Activated T-helper 1 cell treated with anti-CD3 and anti-CD28 coated beads, Interleukin-12 subunit alpha, Interleukin-12 subunit beta, Interleukin-2, Interleukin-4 antibody, amounts not matched to agents 30 ng/mL and 10 ng/mL and 1 ng/mL, durations not matched to agents 14 hours and 24 hours and 36 hours (primary cell): Measurements from ENCODE around the gene PPP2R3A. TPM values are rescaled to one million over a fixed set of nuclear protein-coding genes. Genes with fewer than 3 reads are reported as not detected.

Experiments
- DNase-seq: peaks from one replicate; pipeline ENCODE4 v3.0.0; 2021; ENCODE audit warnings: low spot score
- H3K27ac Mint-ChIP-seq: one replicate; pipeline ENCODE4 v1.8.0; 2021; ENCODE audit warnings: mild to moderate bottlenecking, mixed read lengths
- H3K27me3 Mint-ChIP-seq: one replicate; pipeline ENCODE4 v1.8.0; 2022; ENCODE audit warnings: mild to moderate bottlenecking, moderate library complexity, mixed read lengths; ENCODE audit not compliant: insufficient read depth
- H3K36me3 Mint-ChIP-seq: one replicate; pipeline ENCODE4 v1.8.0; 2021; ENCODE audit warnings: low read depth, mixed read lengths
- H3K4me1 Mint-ChIP-seq: one replicate; pipeline ENCODE4 v1.8.0; 2021; ENCODE audit warnings: low read depth, mixed read lengths
- H3K4me3 Mint-ChIP-seq: one replicate; pipeline ENCODE4 v1.8.0; 2021; ENCODE audit warnings: mild to moderate bottlenecking, moderate library complexity, mixed read lengths
- H3K9me3 Mint-ChIP-seq: one replicate; pipeline ENCODE4 v1.8.0; 2021; ENCODE audit warnings: mixed read lengths
- intact Hi-C: fragments of 100-400 bp; cut with micrococcal nuclease; formaldehyde crosslinking; loops from one replicate; pipeline ENCODE4 v1.15.1; 2024
- total RNA-seq: library from RNA; stranded (reverse); gene quantifications from 2 replicates; pipeline ENCODE4 v1.2.3, GENCODE V29; 2022

PPP2R3A gene
- total RNA-seq, 1 donor from 2014 or later: not detected

DNA sequence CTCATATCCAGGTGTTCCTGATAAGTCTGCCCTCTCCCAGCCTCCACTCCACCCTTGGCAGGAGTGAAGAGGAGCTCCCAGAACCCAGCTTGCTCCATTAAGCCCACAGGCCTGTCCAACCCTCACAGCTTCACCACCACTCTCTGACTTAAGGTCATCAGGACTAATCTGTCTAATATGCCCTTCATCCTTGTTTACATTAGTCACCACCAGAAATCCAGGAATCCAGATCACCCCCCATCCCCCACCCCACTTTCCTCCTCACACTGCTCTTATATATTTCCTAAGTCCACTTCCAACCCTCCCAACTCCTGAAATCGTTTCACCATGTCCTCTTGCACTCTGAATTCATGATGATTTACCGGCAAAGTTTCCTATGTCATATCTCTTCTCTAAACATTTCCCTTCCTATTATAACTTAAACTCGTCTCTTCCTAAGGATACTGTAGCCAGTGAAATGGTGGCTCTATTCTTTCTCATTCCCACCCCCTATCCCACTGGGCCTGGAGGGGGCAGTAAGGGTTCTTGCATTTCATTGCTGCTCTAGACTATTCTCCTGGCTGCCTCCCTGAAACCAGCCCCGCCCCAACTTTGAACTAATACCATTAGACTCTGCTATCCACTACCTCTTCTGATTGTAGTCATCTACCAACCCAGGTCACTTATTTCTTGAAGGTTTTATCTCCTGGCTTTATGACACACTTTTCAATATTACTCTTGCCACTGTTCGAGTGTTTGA, 43.4 kb downstream of the PPP2R3A start:
- no peaks in the 10 kb centered on the region for H3K36me3 Mint-ChIP-seq
- no peaks in the 10 kb centered on the region for H3K4me1 Mint-ChIP-seq
- no peak overlapping the region for H3K27ac Mint-ChIP-seq
- no peak overlapping the region for H3K4me3 Mint-ChIP-seq
- no peaks in the 10 kb centered on the region for H3K9me3 Mint-ChIP-seq
- no peak for DNase-seq
- intact Hi-C loops: no loop called here
- peaks cover 3% of the 10 kb centered on the region for H3K27me3 Mint-ChIP-seq

GRCh38 chr3:136018876-136019275, 53.3 kb downstream of the PPP2R3A start:
- DNase-seq: no peak
- H3K9me3 Mint-ChIP-seq: no peaks in the 10 kb centered on the region
- no peaks in the 10 kb centered on the region for H3K36me3 Mint-ChIP-seq
- no peaks in the 10 kb centered on the region for H3K4me1 Mint-ChIP-seq
- H3K27me3 Mint-ChIP-seq: peaks cover 6% of the 10 kb centered on the region
- intact Hi-C loops: no loop called here
- H3K27ac Mint-ChIP-seq: no peak overlapping the region
- no peak overlapping the region for H3K4me3 Mint-ChIP-seq

- Mint-ChIP-seq H3K27ac (no peak overlapping the region), H3K27me3 (peaks cover 15% of the 10 kb centered on the region), H3K4me1 (no peaks in the 10 kb centered on the region), H3K4me3 (no peak overlapping the region), H3K36me3 (no peaks in the 10 kb centered on the region), H3K9me3 (no peaks in the 10 kb centered on the region)
- intact Hi-C loops: no loop called here
- no peak for DNase-seq
Measured at GRCh38 chr3:136021803-136022202, 56.3 kb downstream of the PPP2R3A start.

- no peaks in the 10 kb centered on the region for H3K4me1 Mint-ChIP-seq
- peaks cover 16% of the 10 kb centered on the region for H3K27me3 Mint-ChIP-seq
- H3K4me3 Mint-ChIP-seq: no peak overlapping the region
- DNase-seq: no peak
- H3K9me3 Mint-ChIP-seq: no peaks in the 10 kb centered on the region
- H3K36me3 Mint-ChIP-seq: no peaks in the 10 kb centered on the region
- no peak overlapping the region for H3K27ac Mint-ChIP-seq
- intact Hi-C loops: no loop called here
Measured at GRCh38 chr3:136022529-136023263, 57.2 kb downstream of the PPP2R3A start.

DNA sequence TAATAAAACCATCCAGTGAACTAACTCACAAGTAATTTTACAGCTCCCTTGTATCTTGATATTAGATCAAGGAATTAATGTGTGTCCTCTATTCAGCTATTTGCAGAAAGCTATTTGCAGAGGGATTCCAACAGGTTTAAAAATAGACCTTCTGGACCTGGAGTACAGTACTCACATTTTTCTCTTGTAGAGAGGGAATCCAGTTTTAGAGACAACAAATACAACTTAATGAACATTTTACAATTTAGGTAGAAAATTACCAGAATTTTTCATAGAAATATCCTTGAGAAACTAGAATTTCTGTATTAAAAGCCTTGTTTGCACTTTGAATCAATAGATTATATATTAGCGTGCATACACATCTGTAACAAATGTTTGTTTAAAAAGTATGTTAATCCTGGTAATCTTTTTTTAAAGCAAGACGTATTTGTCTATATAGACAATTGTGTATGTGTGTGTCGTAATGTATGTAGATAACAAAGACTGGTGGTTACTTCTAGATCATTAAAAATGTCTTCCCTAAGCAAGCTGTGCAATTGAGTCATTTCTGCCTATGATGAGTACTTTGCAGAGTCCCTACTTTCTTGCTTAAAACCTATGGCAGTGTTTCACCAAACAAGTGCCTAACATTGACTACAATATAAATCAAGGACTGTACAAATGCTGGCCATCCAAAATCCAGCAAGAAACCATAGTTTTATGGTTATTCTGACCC, 57.9 kb downstream of the PPP2R3A start:
- no peak overlapping the region for H3K4me3 Mint-ChIP-seq
- no peak for DNase-seq
- H3K27ac Mint-ChIP-seq: no peak overlapping the region
- intact Hi-C loops: no loop called here
- no peaks in the 10 kb centered on the region for H3K36me3 Mint-ChIP-seq
- no peaks in the 10 kb centered on the region for H3K4me1 Mint-ChIP-seq
- no peaks in the 10 kb centered on the region for H3K9me3 Mint-ChIP-seq
- H3K27me3 Mint-ChIP-seq: peaks cover 16% of the 10 kb centered on the region

DNA sequence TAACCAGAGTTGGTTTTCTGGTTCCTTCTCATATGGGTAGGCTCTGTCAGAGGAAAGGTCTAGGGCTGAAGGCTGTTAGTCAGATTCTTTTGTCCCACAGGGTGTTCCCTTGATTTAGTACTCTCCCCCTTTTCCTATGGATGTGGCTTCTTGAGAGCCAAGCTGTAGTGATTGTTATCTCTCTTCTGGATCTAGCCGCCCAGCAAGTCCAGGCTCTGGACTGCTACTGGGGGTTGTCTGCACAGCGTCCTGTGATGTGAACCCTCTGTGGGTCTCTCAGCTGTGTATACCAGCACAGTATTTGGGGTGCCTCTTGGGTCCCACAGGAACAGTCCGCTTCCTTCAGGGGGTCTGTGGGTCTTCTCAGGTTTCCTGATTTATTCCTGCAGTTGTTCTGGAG, 70.8 kb downstream of the PPP2R3A start:
- no peak overlapping the region for H3K4me3 Mint-ChIP-seq
- no peak overlapping the region for H3K27ac Mint-ChIP-seq
- H3K9me3 Mint-ChIP-seq: no peaks in the 10 kb centered on the region
- intact Hi-C loops: no loop called here
- H3K4me1 Mint-ChIP-seq: no peaks in the 10 kb centered on the region
- no peak for DNase-seq
- peaks cover 9% of the 10 kb centered on the region for H3K27me3 Mint-ChIP-seq
- H3K36me3 Mint-ChIP-seq: no peaks in the 10 kb centered on the region

GRCh38 chr3:136038668-136039067, 73.1 kb downstream of the PPP2R3A start:
- Mint-ChIP-seq H3K4me1 (no peaks in the 10 kb centered on the region), H3K27me3 (peaks cover 11% of the 10 kb centered on the region), H3K4me3 (no peak overlapping the region), H3K27ac (no peak overlapping the region), H3K9me3 (no peaks in the 10 kb centered on the region), H3K36me3 (no peaks in the 10 kb centered on the region)
- intact Hi-C loops: no loop called here
- no peak for DNase-seq

- Mint-ChIP-seq H3K36me3 (no peaks in the 10 kb centered on the region), H3K27me3 (peaks cover 7% of the 10 kb centered on the region), H3K27ac (no peak overlapping the region), H3K9me3 (no peaks in the 10 kb centered on the region), H3K4me1 (no peaks in the 10 kb centered on the region), H3K4me3 (no peak overlapping the region)
- no peak for DNase-seq
- intact Hi-C loops: loop anchor here (2.0 to 10.0 kb wide), 3 partner anchors 124 to 1442 kb away; no protein-coding TSS in a partner anchor
Measured at GRCh38 chr3:136042608-136043221, 77.2 kb downstream of the PPP2R3A start.

DNA sequence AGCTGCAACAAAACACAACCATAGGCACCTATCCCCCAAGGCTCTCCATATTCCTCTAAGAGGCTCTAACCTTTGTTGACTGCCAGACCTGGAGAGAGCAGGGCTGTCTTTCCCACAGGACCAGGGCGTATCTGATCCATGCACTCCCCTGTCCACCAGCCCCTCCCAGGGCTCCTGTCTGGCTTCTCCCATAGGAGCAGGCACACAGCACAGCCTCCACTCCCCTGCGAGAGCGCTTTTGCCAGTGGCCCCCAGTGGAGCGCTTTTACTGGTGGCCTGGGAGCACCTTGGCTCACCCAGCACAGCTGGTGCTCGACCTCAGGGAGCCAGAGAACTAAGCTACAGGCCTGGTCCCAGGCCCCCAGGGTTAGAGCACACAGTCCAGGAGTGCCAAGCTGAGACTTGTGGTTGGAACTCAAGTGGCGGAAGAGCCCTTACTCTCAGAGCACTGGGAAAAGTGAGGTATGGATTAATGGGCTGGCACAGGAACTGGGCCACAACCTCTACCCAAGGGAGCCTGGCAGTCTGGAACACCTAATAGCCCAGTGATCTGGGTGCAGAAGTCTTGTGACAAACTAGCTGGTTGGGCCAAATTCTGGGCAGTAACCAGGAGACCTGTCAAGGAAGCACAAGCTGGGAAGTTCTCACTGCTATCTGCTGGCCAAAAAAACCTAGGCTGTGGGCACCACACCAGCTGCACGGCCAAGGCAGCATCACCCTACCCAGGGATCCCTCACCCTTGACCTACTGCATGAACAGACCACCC, 79.6 kb downstream of the PPP2R3A start:
- Mint-ChIP-seq H3K4me3 (no peak overlapping the region), H3K27me3 (peaks cover 7% of the 10 kb centered on the region), H3K9me3 (no peaks in the 10 kb centered on the region), H3K4me1 (no peaks in the 10 kb centered on the region), H3K36me3 (no peaks in the 10 kb centered on the region), H3K27ac (no peak overlapping the region)
- DNase-seq: no peak
- intact Hi-C loops: loop anchor here (10.0 kb wide), 1 partner anchor 150 kb away; no protein-coding TSS in a partner anchor

- H3K27ac Mint-ChIP-seq: no peak overlapping the region
- no peak overlapping the region for H3K4me3 Mint-ChIP-seq
- H3K9me3 Mint-ChIP-seq: no peaks in the 10 kb centered on the region
- H3K4me1 Mint-ChIP-seq: no peaks in the 10 kb centered on the region
- peaks cover 5% of the 10 kb centered on the region for H3K27me3 Mint-ChIP-seq
- intact Hi-C loops: loop anchor here (10.0 kb wide), 1 partner anchor 153 kb away; no protein-coding TSS in a partner anchor
- H3K36me3 Mint-ChIP-seq: no peaks in the 10 kb centered on the region
- DNase-seq: no peak
Measured at GRCh38 chr3:136048068-136048467, 82.5 kb downstream of the PPP2R3A start.

GRCh38 chr3:136050250-136050649, 84.7 kb downstream of the PPP2R3A start:
- H3K27me3 Mint-ChIP-seq: peaks cover 3% of the 10 kb centered on the region
- no peaks in the 10 kb centered on the region for H3K36me3 Mint-ChIP-seq
- no peak for DNase-seq
- no peaks in the 10 kb centered on the region for H3K9me3 Mint-ChIP-seq
- no peaks in the 10 kb centered on the region for H3K4me1 Mint-ChIP-seq
- H3K27ac Mint-ChIP-seq: no peak overlapping the region
- intact Hi-C loops: no loop called here
- H3K4me3 Mint-ChIP-seq: no peak overlapping the region

- no peaks in the 10 kb centered on the region for H3K36me3 Mint-ChIP-seq
- no peak for DNase-seq
- no peak overlapping the region for H3K4me3 Mint-ChIP-seq
- intact Hi-C loops: no loop called here
- H3K27me3 Mint-ChIP-seq: peaks cover 6% of the 10 kb centered on the region
- no peak overlapping the region for H3K27ac Mint-ChIP-seq
- no peaks in the 10 kb centered on the region for H3K9me3 Mint-ChIP-seq
- no peaks in the 10 kb centered on the region for H3K4me1 Mint-ChIP-seq
Measured at GRCh38 chr3:136055491-136055890, 90.0 kb downstream of the PPP2R3A start.
